ENCODE data around the gene PCDH9.

DNA sequence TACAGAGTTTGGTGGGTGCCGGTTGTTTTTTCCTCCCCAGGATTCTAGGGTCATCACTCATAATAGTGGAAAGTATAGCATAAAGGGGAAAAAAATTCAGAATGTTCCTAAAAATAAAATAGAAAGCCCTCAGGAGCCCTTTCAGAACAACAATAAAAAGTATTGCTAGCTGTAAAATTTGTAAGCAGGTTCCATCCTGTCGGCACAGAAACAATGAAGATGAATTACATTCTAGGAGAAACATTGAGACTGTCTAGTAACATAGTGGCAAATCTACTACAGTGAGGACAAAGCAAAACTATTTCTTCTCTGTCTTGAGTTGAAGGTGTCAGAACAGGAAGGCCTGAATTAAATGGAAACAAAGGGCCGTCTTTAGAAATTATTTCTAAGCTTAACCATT lies 870.7 kb downstream of the PCDH9 start:
- TF ChIP-seq, protein P1, sequence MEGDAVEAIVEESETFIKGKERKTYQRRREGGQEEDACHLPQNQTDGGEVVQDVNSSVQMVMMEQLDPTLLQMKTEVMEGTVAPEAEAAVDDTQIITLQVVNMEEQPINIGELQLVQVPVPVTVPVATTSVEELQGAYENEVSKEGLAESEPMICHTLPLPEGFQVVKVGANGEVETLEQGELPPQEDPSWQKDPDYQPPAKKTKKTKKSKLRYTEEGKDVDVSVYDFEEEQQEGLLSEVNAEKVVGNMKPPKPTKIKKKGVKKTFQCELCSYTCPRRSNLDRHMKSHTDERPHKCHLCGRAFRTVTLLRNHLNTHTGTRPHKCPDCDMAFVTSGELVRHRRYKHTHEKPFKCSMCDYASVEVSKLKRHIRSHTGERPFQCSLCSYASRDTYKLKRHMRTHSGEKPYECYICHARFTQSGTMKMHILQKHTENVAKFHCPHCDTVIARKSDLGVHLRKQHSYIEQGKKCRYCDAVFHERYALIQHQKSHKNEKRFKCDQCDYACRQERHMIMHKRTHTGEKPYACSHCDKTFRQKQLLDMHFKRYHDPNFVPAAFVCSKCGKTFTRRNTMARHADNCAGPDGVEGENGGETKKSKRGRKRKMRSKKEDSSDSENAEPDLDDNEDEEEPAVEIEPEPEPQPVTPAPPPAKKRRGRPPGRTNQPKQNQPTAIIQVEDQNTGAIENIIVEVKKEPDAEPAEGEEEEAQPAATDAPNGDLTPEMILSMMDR (conservative IDR thresholded peaks at IDR 0.05 in 1 of 2, IDR thresholded peaks at IDR 0.05 in 1 of 2; ENCODE audit: extremely low read depth in 1 of 2, insufficient read depth in 1 of 2, low read depth in 1 of 2, low read length in 2 of 2): no peak
- no peak for TF ChIP-seq EZH2 (IDR thresholded peaks at IDR 0.05; ENCODE audit: borderline replicate concordance, low read length)

Data from mammary epithelial cell (primary cell).